GM18951 (cell line): ENCODE data around the gene FOXA2.

Source experiments
- POLR2A ChIP-seq: IDR thresholded peaks from 4 replicates; pipeline ENCODE4 v1.6.1; 2011; ENCODE audit warnings: mild to moderate bottlenecking; ENCODE audit not compliant: insufficient read length, insufficient read depth; ENCODE audit errors: extremely low read depth
- in situ Hi-C: fragments of 300-500 bp; cut with MboI; formaldehyde crosslinking; loops from one replicate; pipeline ENCODE4 v1.12.0; 2022; ENCODE audit warnings: low sequenced_read_pairs, mixed read lengths, inconsistent platforms; ENCODE audit not compliant: unreplicated experiment

Gene FOXA2

DNA sequence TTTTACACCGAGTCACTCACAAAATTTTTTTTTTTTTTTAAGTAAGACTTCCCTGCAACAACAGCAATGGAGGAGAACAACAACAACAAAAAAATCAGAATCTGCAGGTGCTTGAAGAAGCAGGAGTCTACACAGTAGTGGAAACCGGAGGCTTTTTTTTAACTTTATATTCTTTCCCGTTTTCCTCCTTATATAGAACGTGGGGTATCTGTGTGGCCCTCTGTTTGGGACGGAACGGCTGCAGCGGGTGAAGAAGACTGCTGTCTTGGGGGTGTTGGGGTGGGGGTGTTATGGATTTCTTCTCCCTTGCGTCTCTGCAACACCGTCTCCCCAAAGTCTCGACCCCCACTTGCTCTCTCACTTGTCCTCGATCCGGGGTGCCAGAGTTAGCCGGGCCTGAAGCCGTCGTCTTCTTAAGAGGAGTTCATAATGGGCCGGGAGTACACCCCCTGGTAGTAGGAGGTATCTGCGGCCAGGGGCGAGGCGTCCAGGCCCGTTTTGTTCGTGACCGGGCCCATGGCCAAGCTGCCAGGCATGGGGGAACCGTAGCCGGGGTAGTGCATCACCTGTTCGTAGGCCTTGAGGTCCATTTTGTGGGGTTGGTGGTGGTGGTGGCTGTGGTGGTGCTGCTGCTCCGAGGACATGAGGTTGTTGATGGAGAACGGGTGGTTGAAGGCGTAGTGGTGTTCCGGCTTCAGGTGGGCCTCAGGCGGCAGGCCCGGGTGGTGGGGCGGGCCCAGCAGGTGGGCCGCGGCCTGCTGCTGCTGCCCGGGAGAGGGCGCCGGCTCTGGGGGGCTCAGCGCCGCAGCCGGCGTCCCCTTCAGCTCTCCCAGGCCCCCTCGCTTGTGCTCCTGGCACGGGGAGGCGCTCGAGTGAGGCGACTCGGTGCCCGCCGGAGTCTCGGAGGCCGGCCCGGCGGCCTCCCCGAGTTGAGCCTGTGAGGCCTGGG lies 2.7 kb downstream of the FOXA2 start:
- in situ Hi-C loops = loop anchor here (25.0 kb wide), 1 partner anchor 244 kb away; no protein-coding TSS in a partner anchor
- TF ChIP-seq POLR2A = no peak

DNA sequence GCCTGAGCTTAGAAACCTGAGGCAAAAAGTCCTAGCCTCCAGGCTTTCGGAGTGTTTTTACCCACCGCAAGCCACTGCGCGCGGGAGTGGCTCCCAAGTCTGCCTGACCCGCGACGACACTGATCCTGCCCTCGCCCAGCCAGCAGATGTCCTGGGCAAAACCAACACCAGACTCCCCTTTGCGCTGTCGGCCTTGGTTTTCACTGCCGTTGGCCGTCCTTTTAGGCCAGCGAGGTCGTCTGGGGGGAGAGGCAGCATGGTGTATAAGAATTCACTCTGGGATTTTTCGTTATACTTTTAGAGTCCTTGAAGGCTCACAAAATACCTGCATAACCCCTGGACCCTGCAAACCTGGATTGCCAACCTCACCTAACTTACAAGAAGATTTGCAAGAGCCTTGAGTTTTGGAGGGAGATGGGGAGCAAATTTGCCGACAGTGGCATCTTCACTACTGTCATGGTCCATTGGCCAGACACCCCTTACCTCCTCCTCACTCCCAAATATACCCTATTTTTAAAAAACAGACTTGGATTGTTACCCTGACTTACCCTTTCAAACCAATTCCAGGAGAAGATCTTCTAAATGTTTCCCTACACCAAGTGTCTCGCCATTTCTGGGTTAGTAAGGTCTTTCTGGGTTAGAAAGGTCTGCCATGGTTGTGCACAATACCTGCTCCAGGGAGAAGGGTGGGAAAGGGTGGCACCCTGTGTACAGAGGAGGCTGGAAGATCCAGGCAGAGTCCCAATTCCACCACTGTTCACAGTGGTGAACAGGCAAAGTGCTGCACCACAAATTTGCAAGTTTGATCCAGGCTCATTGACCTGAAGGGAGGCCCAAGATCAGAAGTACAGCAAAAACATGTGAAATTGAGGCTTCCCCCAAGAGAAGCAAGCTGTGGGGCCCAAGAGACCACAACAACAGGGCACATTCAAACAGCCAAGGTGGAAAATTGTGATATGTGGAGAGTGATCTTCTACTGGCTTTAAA lies 4.4 kb downstream of the FOXA2 start:
- no peak for TF ChIP-seq POLR2A
- in situ Hi-C loops = loop anchor here (25.0 kb wide), 1 partner anchor 243 kb away; no protein-coding TSS in a partner anchor

DNA sequence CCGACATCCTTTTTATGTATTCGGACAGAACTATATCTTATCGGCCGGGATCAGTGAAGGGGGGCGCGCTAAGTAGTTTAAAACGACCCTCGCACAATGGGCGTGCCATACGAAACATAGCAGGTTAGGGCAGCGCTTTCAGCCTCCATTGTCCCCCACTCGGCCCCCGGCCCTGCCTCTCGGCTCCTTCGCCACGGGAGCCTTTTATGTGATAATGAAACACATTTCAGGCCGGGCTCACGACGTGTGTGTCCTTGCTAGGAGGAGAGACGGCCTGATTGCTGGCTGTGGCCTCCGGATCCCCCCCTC lies 5.3 kb downstream of the FOXA2 start:
- in situ Hi-C loops = loop anchor here (25.0 kb wide), 1 partner anchor 242 kb away; no protein-coding TSS in a partner anchor
- no peak for TF ChIP-seq POLR2A

DNA sequence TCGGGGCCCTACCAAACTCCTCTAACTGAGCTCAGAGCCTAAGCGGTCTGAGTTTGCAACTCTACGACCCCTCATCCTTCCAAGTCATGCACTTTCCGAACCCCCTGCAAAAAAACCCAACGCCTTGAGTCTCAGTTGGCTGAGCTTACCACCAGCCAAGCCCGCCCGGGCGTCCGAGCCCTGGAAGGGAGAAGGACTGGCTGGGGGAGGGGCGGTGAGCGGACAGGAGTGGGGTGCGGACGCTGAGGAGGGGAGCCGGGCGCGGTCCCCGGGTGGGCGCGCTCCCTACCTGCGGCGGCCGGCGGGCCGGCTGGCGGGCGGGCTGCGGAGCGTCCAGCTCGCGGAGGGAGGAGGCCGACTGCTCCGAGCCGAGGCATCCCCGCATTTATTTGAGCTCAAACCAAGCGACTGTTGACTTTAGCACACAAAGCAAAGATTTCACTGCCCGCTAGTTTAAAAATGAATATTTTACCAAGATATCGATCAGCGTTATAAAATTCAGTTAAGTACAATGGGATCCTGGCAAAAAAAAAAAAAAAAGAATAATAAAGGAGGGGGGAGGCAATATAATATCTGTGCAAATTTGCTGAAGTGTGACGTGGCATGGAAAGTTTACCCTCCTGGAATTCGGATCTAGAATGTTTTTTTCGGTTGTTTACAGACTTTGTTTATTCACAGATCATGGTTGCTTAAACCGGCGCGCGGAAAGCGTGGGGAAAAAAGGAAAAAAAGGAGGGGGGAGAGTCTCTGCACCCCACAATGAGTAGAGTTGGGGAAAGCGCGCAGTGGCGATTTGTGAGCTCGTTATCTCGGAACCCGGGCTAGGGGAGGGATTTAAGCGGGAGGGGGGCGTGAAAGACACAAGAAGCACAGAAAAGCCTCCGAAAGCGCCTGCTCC lies 5.9 kb downstream of the FOXA2 start:
- in situ Hi-C loops = loop anchor here (25.0 kb wide), 1 partner anchor 241 kb away; no protein-coding TSS in a partner anchor
- no peak for TF ChIP-seq POLR2A

DNA sequence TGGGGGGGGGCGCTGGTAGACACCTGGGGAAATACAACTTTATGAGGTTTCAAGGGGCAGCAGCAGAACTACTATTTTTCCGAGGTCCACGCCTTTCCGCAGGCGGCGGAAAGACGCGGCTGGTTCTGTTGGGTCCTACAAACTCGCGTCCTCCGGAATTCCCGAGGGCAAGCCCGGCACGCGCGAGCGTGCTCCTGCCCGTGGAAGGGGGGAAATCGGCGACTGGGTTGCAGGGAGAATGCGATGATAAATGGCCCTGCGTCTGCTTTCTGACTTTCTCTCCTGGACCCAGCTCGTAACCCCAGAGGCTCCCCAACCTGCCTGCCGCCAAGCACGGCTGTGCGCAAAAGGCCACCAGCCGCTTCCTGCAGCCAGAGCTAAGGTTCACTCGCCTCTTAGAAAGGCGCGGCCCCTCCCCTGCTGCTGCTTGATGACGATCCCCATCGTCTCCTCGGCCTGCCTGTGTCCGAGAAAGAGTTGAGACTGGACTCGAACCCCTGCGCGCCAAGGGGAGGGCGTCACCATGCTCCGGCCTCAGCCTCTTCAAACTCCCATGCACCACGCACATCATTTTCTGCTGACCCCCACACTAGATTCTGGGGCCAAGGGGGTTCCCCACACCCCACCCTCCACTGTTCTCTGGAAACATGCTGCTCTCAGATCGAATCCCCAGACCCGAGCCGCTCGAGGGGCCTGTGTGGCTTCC lies 6.7 kb downstream of the FOXA2 start:
- no peak for TF ChIP-seq POLR2A
- in situ Hi-C loops = loop anchor here (25.0 kb wide), 1 partner anchor 240 kb away; no protein-coding TSS in a partner anchor

DNA sequence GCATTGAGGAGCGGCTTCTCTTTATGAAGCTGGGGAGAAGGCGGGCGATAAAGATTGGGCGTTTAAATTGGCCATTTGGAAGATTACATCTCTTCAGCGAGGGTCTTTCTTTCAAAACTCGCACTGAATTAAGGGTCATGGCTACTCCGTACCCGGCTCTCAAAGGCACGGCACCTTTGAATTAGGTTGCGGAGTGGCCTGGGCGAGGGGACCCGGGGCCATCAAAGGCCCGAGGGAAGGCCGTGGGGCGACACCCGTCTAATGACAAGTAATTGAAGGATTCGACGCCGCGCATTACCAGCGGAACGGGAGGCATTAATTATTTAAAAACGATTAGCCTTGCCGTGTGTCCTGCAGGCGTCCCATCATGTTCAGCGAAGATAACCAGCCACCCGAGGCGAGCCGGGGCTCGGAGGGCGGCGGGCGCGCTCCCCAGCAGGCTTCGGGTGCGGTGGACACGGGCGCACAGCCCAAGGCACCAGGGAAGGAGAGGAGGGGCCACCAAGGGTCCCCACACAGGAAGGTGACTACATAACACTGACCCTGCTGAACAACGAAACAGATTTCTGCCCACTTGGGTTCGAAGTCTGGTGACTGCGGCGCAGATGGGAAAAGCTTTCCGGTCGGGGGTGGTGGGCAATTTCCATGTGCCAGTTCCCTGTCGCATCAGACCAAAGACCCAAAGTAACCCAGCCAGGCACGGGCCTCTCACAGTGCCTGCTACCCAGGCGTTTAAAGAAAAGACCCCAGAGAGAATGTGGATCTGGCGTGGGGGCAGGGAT lies 7.4 kb downstream of the FOXA2 start:
- in situ Hi-C loops = loop anchor here (25.0 kb wide), 1 partner anchor 240 kb away; no protein-coding TSS in a partner anchor
- TF ChIP-seq POLR2A = no peak

DNA sequence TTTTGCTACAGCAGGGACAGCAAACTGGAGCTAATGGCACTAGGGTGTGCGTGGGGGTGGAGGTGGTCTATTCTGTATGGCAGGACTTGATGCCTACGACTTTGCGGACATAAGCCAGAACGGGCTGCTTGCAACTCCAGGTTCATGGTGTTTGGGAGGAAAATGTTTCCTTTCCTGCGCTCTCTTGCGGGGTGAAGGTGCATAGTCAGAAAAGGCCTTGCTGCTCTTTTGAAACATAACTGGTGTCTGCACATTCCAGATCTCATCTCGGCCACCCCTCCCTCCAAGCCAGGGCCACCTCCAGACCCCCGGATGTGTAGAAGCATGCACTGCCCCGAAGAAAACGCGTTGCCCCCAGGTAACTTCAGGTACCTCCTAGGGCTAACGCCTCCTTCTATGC lies 8.1 kb downstream of the FOXA2 start:
- in situ Hi-C loops = loop anchor here (25.0 kb wide), 1 partner anchor 239 kb away; no protein-coding TSS in a partner anchor

DNA sequence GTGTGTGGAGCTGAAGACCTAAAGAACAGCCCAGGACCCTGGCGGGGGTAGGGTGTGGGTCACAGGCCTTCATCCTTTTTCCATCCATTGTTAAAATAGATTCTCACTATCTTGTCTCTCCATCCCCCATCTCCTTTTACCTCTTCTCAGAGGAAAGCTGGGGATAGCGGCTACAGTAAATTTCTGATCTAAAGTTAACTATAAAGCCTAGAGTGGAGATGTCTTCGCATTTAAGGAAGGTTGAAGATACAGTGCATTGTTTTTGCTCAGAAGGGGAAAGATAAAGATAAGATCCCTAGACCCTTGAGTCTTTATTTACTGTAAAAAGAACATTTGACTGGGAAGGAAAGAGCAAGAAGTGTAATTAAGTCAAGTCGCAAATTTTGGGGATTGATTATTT lies 8.6 kb downstream of the FOXA2 start:
- in situ Hi-C loops = loop anchor here (25.0 kb wide), 1 partner anchor 238 kb away; no protein-coding TSS in a partner anchor
- no peak for TF ChIP-seq POLR2A

More for the DNA sequence above, 8.1 kb downstream of the FOXA2 start:
- no peak for TF ChIP-seq POLR2A

DNA sequence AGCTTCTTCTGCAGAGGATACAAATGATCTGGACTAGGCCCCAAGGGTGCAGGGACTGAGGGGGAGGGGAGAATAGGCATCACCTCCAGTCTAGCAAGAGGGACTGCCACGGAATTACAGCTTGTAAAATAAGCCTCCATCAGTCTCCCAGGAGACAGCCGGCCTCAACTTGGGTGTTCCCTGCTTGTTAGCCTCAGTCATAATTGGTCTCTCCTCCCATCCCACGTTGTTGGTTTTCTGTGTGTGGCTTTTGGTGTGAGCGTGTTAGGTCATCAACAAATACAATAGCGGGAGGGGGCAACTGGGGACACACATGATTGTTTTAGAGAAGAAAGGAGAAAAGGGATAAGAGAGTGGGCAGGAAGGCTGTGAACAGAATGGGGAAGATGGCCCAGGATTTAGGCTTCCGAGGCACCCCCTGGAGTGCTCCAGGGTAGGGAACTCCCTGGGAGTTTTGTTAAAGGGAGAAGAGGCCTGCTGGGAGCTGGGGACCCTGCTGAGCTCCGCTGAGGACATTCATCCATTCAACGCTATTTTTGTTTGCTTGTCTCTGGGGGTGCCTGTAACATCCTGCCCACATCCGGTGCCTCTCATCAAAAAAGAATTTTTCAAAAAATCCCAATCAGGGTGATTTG lies 9.2 kb downstream of the FOXA2 start:
- in situ Hi-C loops = loop anchor here (25.0 kb wide), 1 partner anchor 238 kb away; no protein-coding TSS in a partner anchor
- TF ChIP-seq POLR2A = no peak

DNA sequence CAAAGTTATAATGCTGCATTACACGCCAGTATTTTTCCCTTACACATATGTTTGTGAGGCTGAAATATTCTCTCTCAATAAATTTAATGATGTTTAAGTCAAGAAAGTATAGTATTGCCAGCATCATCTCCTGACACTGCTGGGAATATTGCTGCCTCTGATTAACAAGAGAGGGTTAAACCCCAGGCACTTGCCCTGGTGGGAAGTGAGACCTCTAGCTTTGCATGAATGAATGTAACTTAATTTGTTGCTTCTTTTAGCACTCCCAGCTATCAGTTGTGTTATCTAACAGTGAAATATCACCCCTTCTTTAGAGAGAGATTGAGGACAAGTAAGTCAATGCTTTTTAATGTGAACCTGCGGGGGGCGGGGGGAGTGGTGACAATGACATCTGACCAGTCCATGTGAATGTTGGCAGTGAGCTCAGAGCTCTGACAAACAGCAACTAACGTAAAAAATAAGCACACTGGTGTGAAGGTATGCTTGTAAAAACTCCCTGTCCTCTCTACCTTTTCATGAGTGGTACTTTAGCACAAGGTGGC lies 9.8 kb downstream of the FOXA2 start:
- in situ Hi-C loops = loop anchor here (25.0 kb wide), 2 partner anchors 237 to 862 kb away; partner anchors contain the start of gene PAX1
- TF ChIP-seq POLR2A = no peak
